GM23338 (cell line): ENCODE data around the gene ODR4. TPM values are rescaled to one million over a fixed set of nuclear protein-coding genes. Genes with fewer than 3 reads are reported as not detected.

ENCODE experiments used
- ATAC-seq: fragments of 200-7000 bp; cut with Tn5 transposase; 3 replicates; pipeline ENCODE4 v1.9.1; 2020
- DNase-seq: peaks from one replicate; pipeline ENCODE4 v3.0.0-alpha.2; 2015; ENCODE audit warnings: low spot score
- H2AFZ ChIP-seq: fragments of 200-600 bp; sonication (generic); 2 replicates; pipeline ENCODE4 v1.8.0; 2016; ENCODE audit warnings: antibody characterized with exemption, mild to moderate bottlenecking, moderate library complexity
- H3F3A ChIP-seq: fragments of 200-600 bp; sonication (generic); replicated peaks from 2 replicates; pipeline ENCODE4 v1.8.0; 2017; ENCODE audit warnings: antibody characterized with exemption, mixed run types, low read depth
- H3K27ac ChIP-seq: fragments of 200-600 bp; sonication (generic); 2 replicates; pipeline ENCODE4 v1.6.1; 2016; ENCODE audit warnings: low read depth
- H3K27me3 ChIP-seq: fragments of 200-600 bp; sonication (generic); 2 replicates; pipeline ENCODE4 v1.8.0; 2016; ENCODE audit warnings: mild to moderate bottlenecking, mixed run types, moderate library complexity; ENCODE audit not compliant: insufficient read depth
- H3K36me3 ChIP-seq: fragments of 200-600 bp; sonication (generic); 2 replicates; pipeline ENCODE4 v1.8.0; 2016; ENCODE audit warnings: mild to moderate bottlenecking; ENCODE audit not compliant: insufficient read depth
- H3K4me1 ChIP-seq: fragments of 200-600 bp; sonication (generic); 2 replicates; pipeline ENCODE4 v1.8.0; 2016; ENCODE audit warnings: mild to moderate bottlenecking, moderate library complexity; ENCODE audit not compliant: insufficient read depth
- H3K4me2 ChIP-seq: fragments of 200-600 bp; sonication (generic); 2 replicates; pipeline ENCODE4 v1.7.1; 2017; ENCODE audit warnings: mixed run types
- H3K4me3 ChIP-seq: fragments of 200-600 bp; sonication (generic); 2 replicates; pipeline ENCODE4 v1.6.1; 2016; ENCODE audit warnings: mixed run types
- H3K79me2 ChIP-seq: fragments of 200-600 bp; sonication (generic); replicated peaks from 2 replicates; pipeline ENCODE4 v1.8.0; 2017; ENCODE audit warnings: mild to moderate bottlenecking; ENCODE audit not compliant: insufficient read depth
- H3K9me2 ChIP-seq: fragments of 200-600 bp; sonication (generic); 2 replicates; pipeline ENCODE4 v1.8.0; 2017; ENCODE audit not compliant: insufficient read depth
- H4K20me1 ChIP-seq: fragments of 200-600 bp; sonication (generic); replicated peaks from 2 replicates; pipeline ENCODE4 v1.8.0; 2017; ENCODE audit warnings: mild to moderate bottlenecking; ENCODE audit not compliant: insufficient read depth
- H3K27ac Mint-ChIP-seq: 2 replicates; pipeline ENCODE4 v1.8.0; 2020; ENCODE audit warnings: inconsistent platforms, mild to moderate bottlenecking, moderate library complexity, mixed read lengths
- H3K27me3 Mint-ChIP-seq: 3 replicates; pipeline ENCODE4 v1.8.0; 2022; ENCODE audit warnings: low read depth, mild to moderate bottlenecking, moderate library complexity, mixed read lengths, inconsistent platforms; ENCODE audit not compliant: insufficient read depth, poor library complexity
- H3K36me3 Mint-ChIP-seq: 3 replicates; pipeline ENCODE4 v1.8.0; 2021; ENCODE audit warnings: low read depth, mild to moderate bottlenecking, inconsistent platforms, moderate library complexity, mixed read lengths
- H3K4me1 Mint-ChIP-seq: 3 replicates; pipeline ENCODE4 v1.8.0; 2020; ENCODE audit warnings: mild to moderate bottlenecking, inconsistent platforms, mixed read lengths
- H3K4me3 Mint-ChIP-seq: 3 replicates; pipeline ENCODE4 v1.8.0; 2021; ENCODE audit warnings: moderate library complexity, mild to moderate bottlenecking, inconsistent platforms, mixed read lengths
- H3K9me3 Mint-ChIP-seq: 3 replicates; pipeline ENCODE4 v1.8.0; 2020; ENCODE audit warnings: moderate library complexity, mild to moderate bottlenecking, inconsistent platforms, mixed read lengths
- CREB1 ChIP-seq: fragments of 250-450 bp; sonication (Bioruptor Pico); IDR thresholded peaks from 2 replicates; pipeline ENCODE4 v1.5.0; 2020; ENCODE audit warnings: low read depth, mild to moderate bottlenecking, moderate library complexity
- EZH2 ChIP-seq: fragments of 200-600 bp; sonication (generic); IDR thresholded peaks from one replicate; pipeline ENCODE4 v1.8.0; 2017; ENCODE audit warnings: antibody characterized with exemption, mild to moderate bottlenecking, low read depth; ENCODE audit not compliant: unreplicated experiment
- EZH2phosphoT487 ChIP-seq: fragments of 200-600 bp; sonication (generic); IDR thresholded peaks from one replicate; pipeline ENCODE4 v1.8.1; 2018; ENCODE audit warnings: antibody characterized with exemption; ENCODE audit not compliant: unreplicated experiment
- JUNB ChIP-seq: IDR thresholded peaks from one replicate; pipeline ENCODE4 v1.6.1; 2016; ENCODE audit warnings: antibody characterized with exemption; ENCODE audit not compliant: unreplicated experiment
- NANOG ChIP-seq: IDR thresholded peaks from 2 replicates; pipeline ENCODE4 v1.6.1; 2016; ENCODE audit warnings: antibody characterized with exemption, borderline replicate concordance
- STAT1 ChIP-seq: IDR thresholded peaks from one replicate; pipeline ENCODE4 v1.6.1; 2016; ENCODE audit warnings: antibody characterized with exemption; ENCODE audit not compliant: unreplicated experiment
- ZNF114 ChIP-seq: fragments of 250-450 bp; sonication (Bioruptor Pico); IDR thresholded peaks from 2 replicates; pipeline ENCODE4 v1.5.0; 2020; ENCODE audit warnings: mild to moderate bottlenecking, moderate library complexity
- ZNF331 ChIP-seq: fragments of 250-450 bp; sonication (Bioruptor Pico); IDR thresholded peaks from 2 replicates; pipeline ENCODE4 v1.5.0; 2020; ENCODE audit warnings: low read depth, mild to moderate bottlenecking, moderate library complexity
- polyA plus RNA-seq: library from polyadenylated mRNA; unstranded; fragments of >200 nt; fragmentation: Nextera tagmentation; extraction: Ambion mirVana; gene quantifications from 2 replicates; pipeline ENCODE4 v1.2.1, GENCODE V29; 2016
- total RNA-seq: library from RNA; depleted of rRNA; stranded (reverse); fragments of >200 nt; shearing (Covaris generic); gene quantifications from 2 replicates; pipeline ENCODE4 v1.2.3, GENCODE V29; 2014
- TF ChIP-seq, protein P1 (sequence below): fragments of 250-450 bp; sonication (Bioruptor Pico); IDR thresholded peaks from 2 replicates; pipeline ENCODE4 v1.5.0; 2020; ENCODE audit warnings: mild to moderate bottlenecking, moderate library complexity

ODR4 gene
- total and polyA plus RNA-seq, 2 experiments from 2014 or later: 17.3 to 18.9 TPM

DNA sequence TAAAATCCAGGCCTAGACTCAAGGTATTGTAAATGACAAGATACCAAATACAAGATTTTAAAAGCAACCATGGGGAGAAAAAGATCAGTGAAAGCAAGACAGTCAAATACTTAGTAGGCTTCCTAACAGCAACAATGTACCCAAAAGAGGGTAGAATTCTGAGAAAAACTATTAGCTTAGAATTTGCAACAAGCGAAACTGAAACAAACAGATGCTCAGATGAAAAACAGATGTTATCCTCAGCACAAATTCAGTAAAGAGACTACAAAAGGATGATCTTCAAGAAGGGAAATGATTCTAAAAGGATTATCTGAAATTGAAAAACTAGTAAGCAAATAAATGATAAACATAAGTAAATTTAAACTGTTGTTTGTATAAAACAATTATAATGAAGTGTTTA lies 45.3 kb downstream of the ODR4 start (continued):
- TF ChIP-seq NANOG: no peak
- TF ChIP-seq EZH2: no peak
- no peak for TF ChIP-seq ZNF114 (CRISPR knock-in tag)
- TF ChIP-seq, protein P1, sequence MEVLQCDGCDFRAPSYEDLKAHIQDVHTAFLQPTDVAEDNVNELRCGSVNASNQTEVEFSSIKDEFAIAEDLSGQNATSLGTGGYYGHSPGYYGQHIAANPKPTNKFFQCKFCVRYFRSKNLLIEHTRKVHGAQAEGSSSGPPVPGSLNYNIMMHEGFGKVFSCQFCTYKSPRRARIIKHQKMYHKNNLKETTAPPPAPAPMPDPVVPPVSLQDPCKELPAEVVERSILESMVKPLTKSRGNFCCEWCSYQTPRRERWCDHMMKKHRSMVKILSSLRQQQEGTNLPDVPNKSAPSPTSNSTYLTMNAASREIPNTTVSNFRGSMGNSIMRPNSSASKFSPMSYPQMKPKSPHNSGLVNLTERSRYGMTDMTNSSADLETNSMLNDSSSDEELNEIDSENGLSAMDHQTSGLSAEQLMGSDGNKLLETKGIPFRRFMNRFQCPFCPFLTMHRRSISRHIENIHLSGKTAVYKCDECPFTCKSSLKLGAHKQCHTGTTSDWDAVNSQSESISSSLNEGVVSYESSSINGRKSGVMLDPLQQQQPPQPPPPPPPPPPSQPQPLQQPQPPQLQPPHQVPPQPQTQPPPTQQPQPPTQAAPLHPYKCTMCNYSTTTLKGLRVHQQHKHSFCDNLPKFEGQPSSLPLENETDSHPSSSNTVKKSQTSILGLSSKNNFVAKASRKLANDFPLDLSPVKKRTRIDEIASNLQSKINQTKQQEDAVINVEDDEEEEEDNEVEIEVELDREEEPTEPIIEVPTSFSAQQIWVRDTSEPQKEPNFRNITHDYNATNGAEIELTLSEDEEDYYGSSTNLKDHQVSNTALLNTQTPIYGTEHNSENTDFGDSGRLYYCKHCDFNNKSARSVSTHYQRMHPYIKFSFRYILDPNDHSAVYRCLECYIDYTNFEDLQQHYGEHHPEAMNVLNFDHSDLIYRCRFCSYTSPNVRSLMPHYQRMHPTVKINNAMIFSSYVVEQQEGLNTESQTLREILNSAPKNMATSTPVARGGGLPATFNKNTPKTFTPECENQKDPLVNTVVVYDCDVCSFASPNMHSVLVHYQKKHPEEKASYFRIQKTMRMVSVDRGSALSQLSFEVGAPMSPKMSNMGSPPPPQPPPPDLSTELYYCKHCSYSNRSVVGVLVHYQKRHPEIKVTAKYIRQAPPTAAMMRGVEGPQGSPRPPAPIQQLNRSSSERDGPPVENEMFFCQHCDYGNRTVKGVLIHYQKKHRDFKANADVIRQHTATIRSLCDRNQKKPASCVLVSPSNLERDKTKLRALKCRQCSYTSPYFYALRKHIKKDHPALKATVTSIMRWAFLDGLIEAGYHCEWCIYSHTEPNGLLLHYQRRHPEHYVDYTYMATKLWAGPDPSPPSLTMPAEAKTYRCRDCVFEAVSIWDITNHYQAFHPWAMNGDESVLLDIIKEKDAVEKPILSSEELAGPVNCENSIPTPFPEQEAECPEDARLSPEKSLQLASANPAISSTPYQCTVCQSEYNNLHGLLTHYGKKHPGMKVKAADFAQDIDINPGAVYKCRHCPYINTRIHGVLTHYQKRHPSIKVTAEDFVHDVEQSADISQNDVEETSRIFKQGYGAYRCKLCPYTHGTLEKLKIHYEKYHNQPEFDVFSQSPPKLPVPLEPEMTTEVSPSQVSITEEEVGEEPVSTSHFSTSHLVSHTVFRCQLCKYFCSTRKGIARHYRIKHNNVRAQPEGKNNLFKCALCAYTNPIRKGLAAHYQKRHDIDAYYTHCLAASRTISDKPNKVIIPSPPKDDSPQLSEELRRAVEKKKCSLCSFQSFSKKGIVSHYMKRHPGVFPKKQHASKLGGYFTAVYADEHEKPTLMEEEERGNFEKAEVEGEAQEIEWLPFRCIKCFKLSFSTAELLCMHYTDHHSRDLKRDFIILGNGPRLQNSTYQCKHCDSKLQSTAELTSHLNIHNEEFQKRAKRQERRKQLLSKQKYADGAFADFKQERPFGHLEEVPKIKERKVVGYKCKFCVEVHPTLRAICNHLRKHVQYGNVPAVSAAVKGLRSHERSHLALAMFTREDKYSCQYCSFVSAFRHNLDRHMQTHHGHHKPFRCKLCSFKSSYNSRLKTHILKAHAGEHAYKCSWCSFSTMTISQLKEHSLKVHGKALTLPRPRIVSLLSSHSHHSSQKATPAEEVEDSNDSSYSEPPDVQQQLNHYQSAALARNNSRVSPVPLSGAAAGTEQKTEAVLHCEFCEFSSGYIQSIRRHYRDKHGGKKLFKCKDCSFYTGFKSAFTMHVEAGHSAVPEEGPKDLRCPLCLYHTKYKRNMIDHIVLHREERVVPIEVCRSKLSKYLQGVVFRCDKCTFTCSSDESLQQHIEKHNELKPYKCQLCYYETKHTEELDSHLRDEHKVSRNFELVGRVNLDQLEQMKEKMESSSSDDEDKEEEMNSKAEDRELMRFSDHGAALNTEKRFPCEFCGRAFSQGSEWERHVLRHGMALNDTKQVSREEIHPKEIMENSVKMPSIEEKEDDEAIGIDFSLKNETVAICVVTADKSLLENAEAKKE (CRISPR knock-in tag): no peak
- no peak for TF ChIP-seq ZNF331 (CRISPR knock-in tag)
- no peak for TF ChIP-seq STAT1
- TF ChIP-seq JUNB: no peak

DNA sequence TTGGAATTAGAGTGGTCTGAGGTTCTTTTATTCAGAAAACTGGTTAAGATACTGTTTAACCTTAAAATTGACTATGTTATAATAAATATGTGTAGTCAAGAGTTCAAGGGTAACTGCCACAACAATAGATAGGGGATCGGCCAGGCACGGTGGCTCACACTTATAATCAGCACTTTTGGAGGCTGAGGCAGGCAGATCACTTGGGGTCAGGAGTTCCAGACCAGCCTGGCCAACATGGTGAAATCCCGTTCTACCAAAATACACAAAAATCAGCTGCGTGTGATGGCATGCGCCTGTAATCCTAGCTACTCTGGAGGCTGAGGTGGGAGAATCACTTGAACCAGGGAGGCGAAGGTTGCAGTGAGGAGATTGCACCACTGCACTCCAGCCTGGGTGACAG lies 45.8 kb downstream of the ODR4 start:
- Mint-ChIP-seq H3K27me3 (peaks cover 4% of the 10 kb centered on the region), H3K9me3 (no peaks in the 10 kb centered on the region), H3K36me3 (peaks cover 7% of the 10 kb centered on the region; the same call in 1 of the 3 replicates), H3K27ac (no peak overlapping the region; the same call in 1 of the 2 replicates), H3K4me3 (no peak overlapping the region), H3K4me1 (no peaks in the 10 kb centered on the region)
- Histone ChIP-seq H3K4me3 (no peak overlapping the region), H3K27ac (no peak overlapping the region), H4K20me1 (no peaks in the 10 kb centered on the region), H3K4me1 (no peaks in the 10 kb centered on the region), H3K4me2 (no peak overlapping the region), H2AFZ (no peak overlapping the region), H3K9me2 (no peaks in the 10 kb centered on the region; the same call in 1 of the 2 replicates), H3F3A (no peaks in the 10 kb centered on the region), H3K79me2 (no peaks in the 10 kb centered on the region), H3K27me3 (no peaks in the 10 kb centered on the region), H3K36me3 (0 out of 2 replicates have a peak, but pooled peaks cover 5% of the 10 kb centered on the region)
- no peak for DNase-seq
- no peak for ATAC-seq
- TF ChIP-seq STAT1 (no peak), EZH2phosphoT487 (no peak), CREB1 (CRISPR knock-in tag) (no peak)
- TF ChIP-seq, protein P1 (CRISPR knock-in tag): no peak
